HepG2 (cell line): ENCODE data around the gene ZNF33B. TPM values are rescaled to one million over a fixed set of nuclear protein-coding genes. Genes with fewer than 3 reads are reported as not detected.
"Not testable (repeated sequence)": the region's sequence is repeated elsewhere in the genome, so short reads cannot be mapped to it uniquely, and the experiment has no call there.

Experiments
- FOXC1 ChIP-seq: sonication (generic); formaldehyde crosslinking; IDR thresholded peaks from 2 replicates; pipeline ENCODE4 v1.8.0; 2022; ENCODE audit warnings: mild to moderate bottlenecking, missing genetic modification reagents, borderline replicate concordance
- FOXP4 ChIP-seq: sonication (generic); formaldehyde crosslinking; IDR thresholded peaks from 2 replicates; pipeline ENCODE4 v1.4.0; 2020; ENCODE audit warnings: missing genetic modification reagents
- HIVEP1 ChIP-seq: sonication (generic); formaldehyde crosslinking; IDR thresholded peaks from 2 replicates; pipeline ENCODE4 v1.4.0; 2020; ENCODE audit warnings: mild to moderate bottlenecking, missing genetic modification reagents
- MEIS1 ChIP-seq: sonication (generic); formaldehyde crosslinking; IDR thresholded peaks from 2 replicates; pipeline ENCODE4 v1.9.0; 2021; ENCODE audit warnings: mild to moderate bottlenecking, missing genetic modification reagents, moderate library complexity, borderline replicate concordance
- MTA1 ChIP-seq: sonication (generic); formaldehyde crosslinking; IDR thresholded peaks from 2 replicates; pipeline ENCODE4 v1.4.0; 2020; ENCODE audit warnings: missing genetic modification reagents, mild to moderate bottlenecking, borderline replicate concordance
- NONO ChIP-seq, 2 experiments: fragments of 450-650 bp in 1 of 2; sonication (generic) in 1 of 2; formaldehyde crosslinking in 1 of 2; IDR thresholded peaks in 1 of 2; conservative IDR thresholded peaks in 1 of 2; 2 replicates each; pipeline versions ENCODE4 v1.6.1 to v1.8.0; 2017 to 2022; ENCODE audit warnings: mild to moderate bottlenecking in 1 of 2, missing genetic modification reagents in 1 of 2, moderate library complexity in 1 of 2
- PATZ1 ChIP-seq: sonication (generic); formaldehyde crosslinking; IDR thresholded peaks from 2 replicates; pipeline ENCODE4 v1.4.0; 2020; ENCODE audit warnings: missing genetic modification reagents
- POGZ ChIP-seq: sonication (generic); formaldehyde crosslinking; IDR thresholded peaks from 2 replicates; pipeline ENCODE4 v1.4.0; 2020; ENCODE audit warnings: mild to moderate bottlenecking, missing genetic modification reagents
- RARA ChIP-seq: IDR thresholded peaks from 2 replicates; pipeline ENCODE4 v1.6.1; 2016; ENCODE audit warnings: missing genetic modification reagents, missing compliant biosample characterization
- THAP11 ChIP-seq: IDR thresholded peaks from 2 replicates; pipeline ENCODE4 v1.6.1; 2016; ENCODE audit warnings: missing biosample characterization, missing genetic modification reagents
- THAP9 ChIP-seq: sonication (generic); formaldehyde crosslinking; IDR thresholded peaks from 2 replicates; pipeline ENCODE4; 2020; ENCODE audit warnings: missing genetic modification reagents, mild to moderate bottlenecking, borderline replicate concordance
- ZNF333 ChIP-seq: sonication (generic); formaldehyde crosslinking; IDR thresholded peaks from 2 replicates; pipeline ENCODE4 v1.4.0; 2020; ENCODE audit warnings: mild to moderate bottlenecking, missing genetic modification reagents, borderline replicate concordance
- ZNF609 ChIP-seq: sonication (generic); formaldehyde crosslinking; IDR thresholded peaks from 2 replicates; pipeline ENCODE4 v1.4.0; 2020; ENCODE audit warnings: mild to moderate bottlenecking, missing genetic modification reagents, borderline replicate concordance
- polyA plus RNA-seq, 8 experiments: library from polyadenylated mRNA; depleted of rRNA in 3 of 8; stranded (reverse) in 7 of 8; unstranded in 1 of 8; fragments of >200 nt; fragmentation: Illumina TruSeq in 4 of 8; extraction: Trizol in 4 of 8; gene quantifications; 2 replicates each; pipeline versions ENCODE4 v1.2.1 to v1.2.3, GENCODE V29; 2011 to 2016; ENCODE audit warnings: low read depth in 4 of 8, missing spikeins in 1 of 8, mixed read lengths in 1 of 8; ENCODE audit not compliant: insufficient read depth in 1 of 8
- total RNA-seq, 5 experiments: library from RNA; depleted of rRNA; stranded (reverse); fragments of >200 nt; fragmentation: Illumina TruSeq; extraction: Trizol; gene quantifications; 2 replicates each; pipeline ENCODE4 v1.2.3, GENCODE V29; 2016; ENCODE audit warnings: low read depth in 1 of 5

Gene ZNF33B
- total and polyA plus RNA-seq, 2 of the 13 experiments (the other 11 are each of a cell fraction or from before 2014, with no cell fraction given) = 18.4 to 23.5 TPM

GRCh38 chr10:42665181-42665979 is 27.0 kb upstream of the ZNF33B start (continued):
- peak; percentile 53; the same call in 1 of the 2 replicates for TF ChIP-seq THAP9 (CRISPR knock-in tag)
- TF ChIP-seq ZNF333 = 0 out of 2 replicates have a peak, but pooled peaks have one; percentile 54
- TF ChIP-seq MEIS1 (CRISPR knock-in tag) = peak; percentile 51; the same call in 1 of the 2 replicates
- peak; percentile 86 for TF ChIP-seq RARA (CRISPR knock-in tag)
- TF ChIP-seq MTA1 = peak; percentile 61; the same call in 1 of the 2 replicates
- peak; percentile 53; the same call in 1 of the 2 replicates for TF ChIP-seq FOXC1 (CRISPR knock-in tag)
- peak; percentile 33; the same call in 1 of the 2 replicates for TF ChIP-seq THAP11 (CRISPR knock-in tag)
- TF ChIP-seq PATZ1 (CRISPR knock-in tag) = peak; percentile 38; the same call in 1 of the 2 replicates
- TF ChIP-seq POGZ (CRISPR knock-in tag) = peak; percentile 74; the same call in 1 of the 2 replicates
- not testable (repeated sequence) for TF ChIP-seq NONO (IDR thresholded peaks at IDR 0.05)
- peak; percentile 64; the same call in 1 of the 2 replicates for TF ChIP-seq NONO (CRISPR knock-in tag; conservative IDR thresholded peaks at IDR 0.05)
- TF ChIP-seq HIVEP1 (CRISPR knock-in tag) = peak; percentile 82
- TF ChIP-seq FOXP4 (CRISPR knock-in tag) = peak; percentile 70
- TF ChIP-seq ZNF609 (CRISPR knock-in tag) = peak; percentile 72
